ENCODE measurements around the gene BIN1.

BIN1 gene

GRCh38 chr2:127090281-127091120 is 16.5 kb downstream of the BIN1 start:
- ChIA-PET CTCF (interaction anchor here (0.5 to 1.3 kb wide), 4 partner anchors 21 to 274 kb away, joined by 3 to 7 read pairs (median 4); no protein-coding TSS in a partner anchor), POLR2A (ENCODE audit: low non-redundant PET) (no interaction called here)
- DNase-seq (ENCODE audit: low spot score) = no peak
- no peak overlapping the region; the same call in 1 of the 2 replicates for H3K27ac ChIP-seq
- no peak for TF ChIP-seq CTCF (conservative IDR thresholded peaks at IDR 0.05; ENCODE audit: low read depth)

- TF ChIP-seq CTCF (conservative IDR thresholded peaks at IDR 0.05; ENCODE audit: low read depth) = no peak
- CTCF ChIA-PET = interaction anchor here (0.5 to 1.3 kb wide), 4 partner anchors 20 to 121 kb away, joined by 3 to 7 read pairs (median 5); no protein-coding TSS in a partner anchor
- POLR2A ChIA-PET (ENCODE audit: low non-redundant PET) = no interaction called here
- no peak for DNase-seq (ENCODE audit: low spot score)
- H3K27ac ChIP-seq = no peak overlapping the region; the same call in 1 of the 2 replicates
Observed at GRCh38 chr2:127089478-127090235, 17.3 kb downstream of the BIN1 start.

GRCh38 chr2:127088706-127089105 is 18.2 kb downstream of the BIN1 start:
- TF ChIP-seq CTCF (conservative IDR thresholded peaks at IDR 0.05; ENCODE audit: low read depth) = no peak
- DNase-seq (ENCODE audit: low spot score) = no peak
- H3K27ac ChIP-seq = no peak overlapping the region
- CTCF ChIA-PET = interaction anchor here (0.6 kb wide), 1 partner anchor 564 kb away, joined by 3 read pairs; no protein-coding TSS in a partner anchor
- POLR2A ChIA-PET (ENCODE audit: low non-redundant PET) = no interaction called here

GRCh38 chr2:127087791-127088495 is 19.0 kb downstream of the BIN1 start:
- DNase-seq (ENCODE audit: low spot score) = no peak
- POLR2A ChIA-PET (ENCODE audit: low non-redundant PET) = no interaction called here
- CTCF ChIA-PET = no interaction called here
- H3K27ac ChIP-seq = no peak overlapping the region; the same call in 1 of the 2 replicates
- no peak for TF ChIP-seq CTCF (conservative IDR thresholded peaks at IDR 0.05; ENCODE audit: low read depth)

GRCh38 chr2:127086990-127087790 is 19.8 kb downstream of the BIN1 start:
- no peak for TF ChIP-seq CTCF (conservative IDR thresholded peaks at IDR 0.05; ENCODE audit: low read depth)
- no peak for DNase-seq (ENCODE audit: low spot score)
- ChIA-PET POLR2A (ENCODE audit: low non-redundant PET) (no interaction called here), CTCF (interaction anchor here (0.7 kb wide), 1 partner anchor 37 kb away, joined by 4 read pairs; no protein-coding TSS in a partner anchor)
- H3K27ac ChIP-seq = 0 out of 2 replicates have a peak overlapping the region, but pooled peaks have one; percentile 4
